Astrocyte (in vitro differentiated cells and primary cell): ENCODE data around the gene ZSCAN5B.

Experiments
- EZH2 ChIP-seq: IDR thresholded peaks from 2 replicates; pipeline ENCODE4 v1.6.1; 2012; ENCODE audit warnings: mild to moderate bottlenecking, low read length, inconsistent platforms; ENCODE audit not compliant: insufficient read depth
- TF ChIP-seq, protein P1 (sequence below): IDR thresholded peaks from 2 replicates; pipeline ENCODE4 v1.5.1; 2011; ENCODE audit warnings: low read depth, mild to moderate bottlenecking, inconsistent platforms, low read length, moderate library complexity; ENCODE audit not compliant: insufficient read depth

DNA sequence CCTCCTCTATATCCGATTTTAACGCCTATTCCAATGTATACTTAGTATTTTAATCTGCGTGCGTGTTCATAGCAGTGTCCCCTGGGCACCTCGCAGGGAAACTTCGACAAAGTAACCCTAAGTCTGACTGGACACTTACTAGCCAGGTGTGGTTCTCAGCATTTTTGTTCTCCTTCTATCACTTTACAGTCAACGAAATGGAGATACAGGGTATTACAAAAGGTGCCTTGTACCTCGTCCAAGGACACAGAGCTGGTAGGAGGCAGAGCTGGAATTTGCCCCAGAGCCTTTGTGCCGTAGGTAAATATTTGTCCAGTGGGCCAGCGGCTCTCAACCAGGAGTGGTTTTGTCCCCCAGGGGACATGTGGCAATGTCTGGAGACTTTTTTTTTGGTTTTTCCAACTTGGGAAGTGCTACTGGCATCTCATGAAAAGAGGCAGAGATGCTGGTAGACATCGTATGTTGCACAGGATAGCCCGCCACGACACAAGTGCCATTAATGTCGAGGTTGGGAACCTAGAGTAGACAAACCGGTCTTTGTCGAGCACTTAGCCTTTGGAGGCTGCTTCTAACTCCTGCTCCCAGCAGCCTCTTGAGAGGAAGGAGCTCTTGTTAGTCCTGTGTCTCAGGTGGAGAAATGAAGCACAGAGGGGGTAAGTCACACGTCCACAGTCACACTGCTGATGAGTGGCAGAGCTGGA lies 55.3 kb downstream of the ZSCAN5B start:
- TF ChIP-seq, protein P1, sequence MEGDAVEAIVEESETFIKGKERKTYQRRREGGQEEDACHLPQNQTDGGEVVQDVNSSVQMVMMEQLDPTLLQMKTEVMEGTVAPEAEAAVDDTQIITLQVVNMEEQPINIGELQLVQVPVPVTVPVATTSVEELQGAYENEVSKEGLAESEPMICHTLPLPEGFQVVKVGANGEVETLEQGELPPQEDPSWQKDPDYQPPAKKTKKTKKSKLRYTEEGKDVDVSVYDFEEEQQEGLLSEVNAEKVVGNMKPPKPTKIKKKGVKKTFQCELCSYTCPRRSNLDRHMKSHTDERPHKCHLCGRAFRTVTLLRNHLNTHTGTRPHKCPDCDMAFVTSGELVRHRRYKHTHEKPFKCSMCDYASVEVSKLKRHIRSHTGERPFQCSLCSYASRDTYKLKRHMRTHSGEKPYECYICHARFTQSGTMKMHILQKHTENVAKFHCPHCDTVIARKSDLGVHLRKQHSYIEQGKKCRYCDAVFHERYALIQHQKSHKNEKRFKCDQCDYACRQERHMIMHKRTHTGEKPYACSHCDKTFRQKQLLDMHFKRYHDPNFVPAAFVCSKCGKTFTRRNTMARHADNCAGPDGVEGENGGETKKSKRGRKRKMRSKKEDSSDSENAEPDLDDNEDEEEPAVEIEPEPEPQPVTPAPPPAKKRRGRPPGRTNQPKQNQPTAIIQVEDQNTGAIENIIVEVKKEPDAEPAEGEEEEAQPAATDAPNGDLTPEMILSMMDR, result no peak
- TF ChIP-seq EZH2, result no peak
